ENCODE measurements around the gene OR51B6. TPM values are rescaled to one million over a fixed set of nuclear protein-coding genes. Genes with fewer than 3 reads are reported as not detected.
"Not testable (repeated sequence)": the region's sequence is repeated elsewhere in the genome, so short reads cannot be mapped to it uniquely, and the experiment has no call there.

Gene OR51B6
- total RNA-seq, 1 donor from 2014 or later = not detected

DNA sequence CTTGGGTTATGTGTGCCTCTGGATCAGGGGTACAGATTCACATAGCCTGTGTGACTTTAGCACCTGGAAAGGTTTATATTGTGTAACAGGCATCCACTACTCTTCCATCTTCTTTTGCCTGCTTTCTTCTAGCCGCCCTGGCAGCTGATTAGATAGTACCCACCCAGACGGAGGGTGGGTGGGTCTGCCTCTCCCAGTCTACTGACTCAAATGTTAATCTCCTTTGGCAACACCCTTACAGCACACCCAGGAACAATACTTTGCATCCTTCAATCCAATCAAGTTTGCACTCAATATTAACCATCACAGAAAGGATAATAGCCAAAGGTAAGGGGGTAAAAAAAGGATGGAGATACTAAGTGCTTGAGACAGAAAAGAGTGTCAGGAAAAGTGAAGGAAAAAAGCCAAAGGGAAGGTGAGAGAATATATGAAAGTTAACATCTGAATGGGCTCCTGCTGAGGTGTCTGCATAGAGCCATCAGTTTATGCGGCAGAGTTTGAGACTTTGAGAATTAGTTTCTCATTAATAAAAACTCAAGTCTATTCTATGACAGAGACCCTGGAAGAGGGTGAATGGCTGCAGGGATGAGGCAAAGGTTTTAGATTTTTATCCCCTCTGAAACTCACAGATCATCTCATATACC, 2.6 kb upstream of the OR51B6 start:
- Mint-ChIP-seq H3K4me3 (ENCODE audit: unreplicated experiment) (no peak overlapping the region), H3K36me3 (ENCODE audit: low read depth, unreplicated experiment) (no peaks in the 10 kb centered on the region), H3K27me3 (ENCODE audit: unreplicated experiment) (no peaks in the 10 kb centered on the region), H3K9me3 (ENCODE audit: unreplicated experiment) (no peaks in the 10 kb centered on the region), H3K4me1 (ENCODE audit: unreplicated experiment) (no peaks in the 10 kb centered on the region), H3K27ac (ENCODE audit: unreplicated experiment) (no peak overlapping the region)
- TF ChIP-seq, protein P1, sequence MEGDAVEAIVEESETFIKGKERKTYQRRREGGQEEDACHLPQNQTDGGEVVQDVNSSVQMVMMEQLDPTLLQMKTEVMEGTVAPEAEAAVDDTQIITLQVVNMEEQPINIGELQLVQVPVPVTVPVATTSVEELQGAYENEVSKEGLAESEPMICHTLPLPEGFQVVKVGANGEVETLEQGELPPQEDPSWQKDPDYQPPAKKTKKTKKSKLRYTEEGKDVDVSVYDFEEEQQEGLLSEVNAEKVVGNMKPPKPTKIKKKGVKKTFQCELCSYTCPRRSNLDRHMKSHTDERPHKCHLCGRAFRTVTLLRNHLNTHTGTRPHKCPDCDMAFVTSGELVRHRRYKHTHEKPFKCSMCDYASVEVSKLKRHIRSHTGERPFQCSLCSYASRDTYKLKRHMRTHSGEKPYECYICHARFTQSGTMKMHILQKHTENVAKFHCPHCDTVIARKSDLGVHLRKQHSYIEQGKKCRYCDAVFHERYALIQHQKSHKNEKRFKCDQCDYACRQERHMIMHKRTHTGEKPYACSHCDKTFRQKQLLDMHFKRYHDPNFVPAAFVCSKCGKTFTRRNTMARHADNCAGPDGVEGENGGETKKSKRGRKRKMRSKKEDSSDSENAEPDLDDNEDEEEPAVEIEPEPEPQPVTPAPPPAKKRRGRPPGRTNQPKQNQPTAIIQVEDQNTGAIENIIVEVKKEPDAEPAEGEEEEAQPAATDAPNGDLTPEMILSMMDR (IDR thresholded peaks at IDR 0.05; ENCODE audit: unreplicated experiment) = no peak
- DNase-seq (ENCODE audit: low spot score) = no peak

DNA sequence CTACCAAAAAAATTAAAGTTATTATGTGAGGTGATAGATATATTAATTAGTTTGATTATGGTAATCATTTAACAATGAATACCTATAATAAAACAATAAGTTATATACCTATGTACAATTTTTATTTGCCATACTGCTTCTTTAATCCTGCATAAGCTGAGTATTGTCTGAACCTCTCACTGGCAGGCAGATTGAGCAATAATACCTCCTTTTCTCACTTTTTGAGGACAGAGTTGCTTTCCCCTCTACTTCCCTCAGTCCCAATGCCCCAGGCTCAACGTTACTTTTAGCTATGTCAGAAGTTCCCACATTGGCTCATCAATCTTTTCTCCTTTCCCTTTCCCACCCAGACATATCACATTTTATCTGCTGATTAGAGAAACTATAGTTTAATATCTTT, 1.8 kb upstream of the OR51B6 start:
- Mint-ChIP-seq H3K4me3 (ENCODE audit: unreplicated experiment) (no peak overlapping the region), H3K4me1 (ENCODE audit: unreplicated experiment) (no peaks in the 10 kb centered on the region), H3K27me3 (ENCODE audit: unreplicated experiment) (no peaks in the 10 kb centered on the region), H3K27ac (ENCODE audit: unreplicated experiment) (no peak overlapping the region), H3K9me3 (ENCODE audit: unreplicated experiment) (no peaks in the 10 kb centered on the region), H3K36me3 (ENCODE audit: low read depth, unreplicated experiment) (no peaks in the 10 kb centered on the region)
- DNase-seq (ENCODE audit: low spot score) = no peak
- TF ChIP-seq, protein P1 (IDR thresholded peaks at IDR 0.05; ENCODE audit: unreplicated experiment) = no peak

DNA sequence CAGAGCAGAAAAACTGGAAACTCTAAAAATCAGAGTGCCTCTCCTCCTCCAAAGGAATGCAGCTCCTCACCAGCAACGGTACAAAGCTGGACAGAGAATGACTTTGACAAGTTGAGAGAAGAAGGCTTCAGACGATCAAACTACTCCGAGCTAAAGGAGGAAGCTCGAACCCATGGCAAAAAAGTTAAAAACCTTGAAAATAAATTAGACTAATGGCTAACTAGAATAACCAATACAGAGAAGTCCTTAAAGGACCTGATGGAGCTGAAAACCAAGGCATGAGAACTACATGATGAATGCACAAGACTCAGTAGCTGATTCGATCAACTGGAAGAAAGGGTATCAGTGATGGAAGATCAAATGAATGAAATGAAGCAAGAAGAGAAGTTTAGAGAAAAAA, 4.7 kb downstream of the OR51B6 start:
- not testable (repeated sequence) for H3K27ac Mint-ChIP-seq (ENCODE audit: unreplicated experiment); H3K4me1 Mint-ChIP-seq (ENCODE audit: unreplicated experiment); H3K9me3 Mint-ChIP-seq (ENCODE audit: unreplicated experiment); H3K4me3 Mint-ChIP-seq (ENCODE audit: unreplicated experiment); H3K36me3 Mint-ChIP-seq (ENCODE audit: low read depth, unreplicated experiment); DNase-seq (ENCODE audit: low spot score); H3K27me3 Mint-ChIP-seq (ENCODE audit: unreplicated experiment)

DNA sequence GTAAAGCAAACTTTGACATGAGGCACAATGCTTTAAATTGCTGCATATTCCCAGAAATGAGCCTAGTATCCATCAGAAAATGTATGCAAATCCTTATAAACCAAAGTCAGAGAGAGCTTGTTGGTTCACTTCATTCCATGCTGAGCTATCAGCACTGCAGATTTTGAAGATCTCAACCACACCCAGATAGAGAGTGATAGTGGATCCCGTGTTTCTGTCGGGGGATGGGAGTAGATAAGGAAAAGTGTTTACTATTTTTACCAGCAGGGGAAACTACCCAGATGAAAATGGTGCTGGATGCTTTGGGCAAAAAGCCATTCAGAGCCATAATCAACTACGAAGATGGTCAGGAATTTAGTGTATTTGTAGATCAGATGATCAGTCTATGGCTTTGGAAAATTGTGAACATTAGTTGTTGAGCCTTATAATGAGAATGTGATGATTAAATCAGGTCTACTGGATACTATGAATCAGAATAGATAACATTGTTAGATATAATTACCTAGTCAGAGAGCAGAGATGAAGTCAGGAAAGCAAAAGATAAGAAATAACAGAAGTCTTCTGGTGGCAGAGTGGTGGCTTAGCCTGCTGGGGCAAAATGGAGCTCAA, 10.8 kb downstream of the OR51B6 start:
- no peak overlapping the region for H3K27ac Mint-ChIP-seq (ENCODE audit: unreplicated experiment)
- H3K4me3 Mint-ChIP-seq (ENCODE audit: unreplicated experiment) = no peak overlapping the region
- no peaks in the 10 kb centered on the region for H3K9me3 Mint-ChIP-seq (ENCODE audit: unreplicated experiment)
- no peaks in the 10 kb centered on the region for H3K27me3 Mint-ChIP-seq (ENCODE audit: unreplicated experiment)
- H3K4me1 Mint-ChIP-seq (ENCODE audit: unreplicated experiment) = peaks cover 4% of the 10 kb centered on the region
- TF ChIP-seq, protein P1 (IDR thresholded peaks at IDR 0.05; ENCODE audit: unreplicated experiment) = no peak
- no peak for DNase-seq (ENCODE audit: low spot score)
- H3K36me3 Mint-ChIP-seq (ENCODE audit: low read depth, unreplicated experiment) = no peaks in the 10 kb centered on the region

DNA sequence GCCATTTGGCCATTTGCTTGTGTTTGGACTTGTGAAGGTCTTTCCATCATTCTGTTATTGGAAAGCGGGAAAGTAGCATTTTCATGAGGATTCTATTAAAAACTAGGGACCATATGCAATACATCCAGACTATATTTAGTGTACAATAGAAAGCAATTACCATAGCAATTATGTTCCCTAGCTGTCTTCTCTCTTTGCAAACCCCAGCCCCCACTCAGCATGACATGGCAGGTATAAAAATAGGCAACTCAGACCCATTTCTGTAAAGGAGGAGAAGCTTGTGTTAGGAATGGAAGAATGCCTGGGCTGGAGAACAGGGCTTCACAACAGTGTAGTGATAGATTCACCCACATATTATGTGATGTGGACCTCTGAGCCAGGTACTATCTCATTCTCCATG, 12.4 kb downstream of the OR51B6 start:
- no peaks in the 10 kb centered on the region for H3K36me3 Mint-ChIP-seq (ENCODE audit: low read depth, unreplicated experiment)
- H3K27me3 Mint-ChIP-seq (ENCODE audit: unreplicated experiment) = no peaks in the 10 kb centered on the region
- TF ChIP-seq, protein P1 (IDR thresholded peaks at IDR 0.05; ENCODE audit: unreplicated experiment) = no peak
- H3K4me1 Mint-ChIP-seq (ENCODE audit: unreplicated experiment) = peaks cover 4% of the 10 kb centered on the region
- no peaks in the 10 kb centered on the region for H3K9me3 Mint-ChIP-seq (ENCODE audit: unreplicated experiment)
- no peak for DNase-seq (ENCODE audit: low spot score)
- H3K4me3 Mint-ChIP-seq (ENCODE audit: unreplicated experiment) = no peak overlapping the region
- no peak overlapping the region for H3K27ac Mint-ChIP-seq (ENCODE audit: unreplicated experiment)
